K562 (cell line): ENCODE results near the gene FILIP1L.

ENCODE experiments used
- MAFK ChIP-seq: IDR thresholded peaks from 2 replicates; pipeline ENCODE4 v1.6.1; 2011; ENCODE audit warnings: low read length, improper control_type of control experiment
- POLR2A ChIP-seq: fragments of 450-650 bp; conservative IDR thresholded peaks from 2 replicates; pipeline ENCODE4 v1.6.1; 2016
- SP2 ChIP-seq: IDR thresholded peaks from 2 replicates; pipeline ENCODE4 v1.6.1; 2011; ENCODE audit warnings: mild to moderate bottlenecking, low read depth, low read length, moderate library complexity; ENCODE audit not compliant: poor library complexity, severe bottlenecking; ENCODE audit errors: extremely low read depth

DNA sequence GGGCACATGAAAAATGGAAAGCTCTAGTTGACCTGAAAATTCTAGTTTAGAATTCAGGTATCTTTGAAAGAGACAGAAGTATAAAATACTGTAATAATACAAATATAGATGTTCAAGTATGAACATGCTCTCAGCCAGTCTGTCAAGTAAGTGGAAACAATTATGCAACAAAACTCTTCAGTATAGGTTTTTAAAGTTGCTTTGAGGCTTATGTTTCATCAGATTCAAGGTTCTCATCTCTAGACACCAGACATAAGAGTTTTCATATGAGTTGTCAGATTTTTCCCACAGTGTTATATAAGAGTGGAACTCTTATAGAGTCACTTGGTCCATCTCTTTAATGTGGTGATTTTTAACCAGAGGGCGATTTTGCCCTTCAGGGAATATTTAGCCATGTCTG lies 274.7 kb downstream of the FILIP1L start:
- no peak for TF ChIP-seq MAFK
- TF ChIP-seq SP2, result no peak
- TF ChIP-seq POLR2A, result no peak
